SK-MEL-5 (cell line): ENCODE results near the gene HNMT. TPM values are rescaled to one million over a fixed set of nuclear protein-coding genes. Genes with fewer than 3 reads are reported as not detected.

Experiments used
- DNase-seq: peaks from one replicate; pipeline ENCODE4 v3.0.0-alpha.2; 2016; ENCODE audit warnings: low read depth, low spot score
- in situ Hi-C: cut with HindIII; loops from 2 replicates; pipeline ENCODE4 v1.10.0; 2016; ENCODE audit warnings: low sequenced_read_pairs, high pct_unique_total_duplicates, low pct_unique_long_range_greater_than_20kb
- total RNA-seq: library from RNA; depleted of rRNA; stranded (reverse); fragments of >200 nt; shearing (Covaris generic); gene quantifications from 2 replicates; pipeline ENCODE4 v1.2.3, GENCODE V29; 2014

The HNMT gene
- total RNA-seq, 1 experiment from 2014 or later, result 55.4 TPM

GRCh38 chr2:138059487-138060300 is 95.4 kb downstream of the HNMT start:
- in situ Hi-C loops, result no loop called here
- DNase-seq, result no peak

DNA sequence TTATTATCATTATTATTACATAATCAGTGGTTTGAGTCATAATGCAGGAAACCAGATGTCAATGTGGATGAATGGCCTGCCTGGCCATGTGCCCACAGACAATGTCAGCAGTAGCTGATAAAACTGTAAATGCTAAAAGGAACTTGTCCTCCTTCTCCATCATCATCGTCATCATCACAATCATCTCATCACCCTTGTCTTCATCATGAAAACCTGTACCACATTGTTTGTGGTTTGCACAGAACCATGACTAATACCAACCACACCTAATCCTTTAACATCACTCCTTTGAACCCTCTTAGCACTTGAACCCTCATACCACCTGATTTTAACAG is 96.0 kb downstream of the HNMT start:
- in situ Hi-C loops, result no loop called here
- DNase-seq, result no peak

- in situ Hi-C loops, result no loop called here
- DNase-seq, result no peak
Measured at GRCh38 chr2:138061961-138062360, 97.7 kb downstream of the HNMT start.

- in situ Hi-C loops, result no loop called here
- no peak for DNase-seq
Measured at GRCh38 chr2:138063181-138063580, 98.9 kb downstream of the HNMT start.
